Ramos (cell line): ENCODE measurements around the gene BNC2.
"Not testable (repeated sequence)": the region's sequence is repeated elsewhere in the genome, so short reads cannot be mapped to it uniquely, and the experiment has no call there.

Experiments
- in situ Hi-C: fragments of 300-500 bp; cut with MboI; formaldehyde crosslinking; loops from one replicate; pipeline ENCODE4 v1.14.3; 2022; ENCODE audit warnings: low sequenced_read_pairs; ENCODE audit not compliant: unreplicated experiment

Gene BNC2, protein sequence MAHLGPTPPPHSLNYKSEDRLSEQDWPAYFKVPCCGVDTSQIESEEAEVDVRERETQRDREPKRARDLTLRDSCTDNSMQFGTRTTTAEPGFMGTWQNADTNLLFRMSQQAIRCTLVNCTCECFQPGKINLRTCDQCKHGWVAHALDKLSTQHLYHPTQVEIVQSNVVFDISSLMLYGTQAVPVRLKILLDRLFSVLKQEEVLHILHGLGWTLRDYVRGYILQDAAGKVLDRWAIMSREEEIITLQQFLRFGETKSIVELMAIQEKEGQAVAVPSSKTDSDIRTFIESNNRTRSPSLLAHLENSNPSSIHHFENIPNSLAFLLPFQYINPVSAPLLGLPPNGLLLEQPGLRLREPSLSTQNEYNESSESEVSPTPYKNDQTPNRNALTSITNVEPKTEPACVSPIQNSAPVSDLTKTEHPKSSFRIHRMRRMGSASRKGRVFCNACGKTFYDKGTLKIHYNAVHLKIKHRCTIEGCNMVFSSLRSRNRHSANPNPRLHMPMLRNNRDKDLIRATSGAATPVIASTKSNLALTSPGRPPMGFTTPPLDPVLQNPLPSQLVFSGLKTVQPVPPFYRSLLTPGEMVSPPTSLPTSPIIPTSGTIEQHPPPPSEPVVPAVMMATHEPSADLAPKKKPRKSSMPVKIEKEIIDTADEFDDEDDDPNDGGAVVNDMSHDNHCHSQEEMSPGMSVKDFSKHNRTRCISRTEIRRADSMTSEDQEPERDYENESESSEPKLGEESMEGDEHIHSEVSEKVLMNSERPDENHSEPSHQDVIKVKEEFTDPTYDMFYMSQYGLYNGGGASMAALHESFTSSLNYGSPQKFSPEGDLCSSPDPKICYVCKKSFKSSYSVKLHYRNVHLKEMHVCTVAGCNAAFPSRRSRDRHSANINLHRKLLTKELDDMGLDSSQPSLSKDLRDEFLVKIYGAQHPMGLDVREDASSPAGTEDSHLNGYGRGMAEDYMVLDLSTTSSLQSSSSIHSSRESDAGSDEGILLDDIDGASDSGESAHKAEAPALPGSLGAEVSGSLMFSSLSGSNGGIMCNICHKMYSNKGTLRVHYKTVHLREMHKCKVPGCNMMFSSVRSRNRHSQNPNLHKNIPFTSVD

DNA sequence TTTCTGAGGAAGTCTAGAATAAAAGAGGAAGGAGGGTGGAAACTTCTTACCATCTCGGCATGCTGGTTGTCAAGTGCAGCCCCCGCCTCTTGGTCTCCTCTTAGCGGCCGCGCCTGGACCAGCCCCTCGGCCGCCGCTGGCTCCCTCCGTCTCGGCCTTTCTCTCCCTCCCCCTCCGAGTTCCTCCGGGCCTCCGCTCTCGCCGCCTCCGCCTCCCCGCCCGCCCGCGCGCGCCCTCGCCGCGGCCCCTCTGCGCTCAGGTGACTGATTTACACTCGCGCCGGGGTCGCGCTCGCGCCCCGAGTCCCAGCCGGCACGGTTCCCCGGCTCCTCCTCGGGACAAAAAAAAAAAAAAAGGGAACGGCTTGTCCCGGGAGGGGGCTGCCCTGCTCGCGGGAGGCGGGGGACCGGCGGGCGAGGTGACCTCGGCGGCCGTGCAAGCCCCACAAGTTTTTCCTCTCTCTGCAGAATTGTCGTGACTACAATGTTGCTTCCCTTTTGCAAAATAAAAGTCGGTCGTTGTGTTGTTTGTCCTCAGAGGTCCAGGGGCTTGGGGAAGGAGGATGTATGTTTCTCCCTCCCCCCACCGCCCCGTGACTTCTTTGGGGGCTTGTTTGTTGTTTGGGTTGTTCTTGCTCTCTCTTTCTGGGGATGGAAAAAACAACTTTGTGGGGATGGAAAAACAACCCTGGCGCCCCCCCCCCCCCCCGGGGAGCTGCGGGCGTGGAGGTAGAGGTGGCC is at the start of gene BNC2:
Gene BNC2 (minus strand): TSS at position 75 of the 740 bp plus-strand sequence. CDS start 22 bp downstream, at position 53.
- in situ Hi-C loops, result no loop called here

DNA sequence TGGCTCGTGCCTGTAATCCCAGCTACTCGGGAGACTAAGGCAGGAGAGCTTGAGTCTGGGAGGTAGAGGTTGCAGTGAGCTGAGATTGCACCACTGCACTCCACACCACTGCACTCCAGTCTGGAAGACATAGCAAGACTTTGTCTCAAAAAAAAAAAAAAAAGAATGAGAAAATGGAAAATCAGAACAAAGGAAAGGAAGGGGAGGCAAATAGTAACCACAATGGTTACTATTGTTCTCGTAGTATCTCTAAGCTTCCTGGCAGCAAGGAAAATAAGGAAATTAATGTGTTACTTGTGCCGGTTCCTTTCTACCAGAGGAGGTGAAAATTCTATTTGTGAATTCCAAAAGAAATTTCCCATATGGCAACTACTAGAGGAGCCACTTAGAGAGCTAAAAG is 48.5 kb upstream of the BNC2 start:
- in situ Hi-C loops, result no loop called here

DNA sequence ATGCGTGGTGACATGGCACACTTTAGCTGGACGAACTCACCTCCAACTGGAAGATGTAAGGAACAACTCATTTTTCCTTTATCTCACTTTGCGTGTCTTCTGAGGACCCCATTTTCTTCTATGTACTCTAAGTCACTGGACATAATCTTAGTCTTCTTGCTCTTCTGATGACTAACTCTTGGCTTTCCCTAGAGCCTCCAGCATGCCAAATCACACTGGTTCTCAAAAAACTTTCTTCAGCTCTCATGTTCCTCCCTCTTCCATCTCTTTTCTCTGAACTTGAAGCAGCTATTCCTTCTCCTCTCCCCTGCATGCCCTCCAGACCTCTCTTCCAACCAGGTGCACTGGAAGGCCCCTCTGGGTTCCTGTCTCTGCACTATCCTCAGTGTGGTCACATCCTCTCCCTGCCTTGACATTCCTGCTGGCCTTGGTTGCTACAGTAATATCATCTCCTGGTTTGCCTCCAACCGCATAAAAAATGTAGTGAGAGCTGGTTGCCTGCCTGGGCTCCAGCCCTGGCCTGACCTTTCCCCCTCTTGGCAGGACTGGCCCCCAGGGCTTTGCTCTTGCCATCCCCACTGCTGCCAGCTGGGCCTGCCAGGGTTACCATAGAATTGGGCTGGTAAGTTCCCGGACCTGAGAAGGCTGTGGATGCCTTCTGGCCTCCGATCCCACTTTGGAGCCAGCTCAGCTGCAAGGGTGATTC is 44.8 kb upstream of the BNC2 start:
- in situ Hi-C loops, result no loop called here

DNA sequence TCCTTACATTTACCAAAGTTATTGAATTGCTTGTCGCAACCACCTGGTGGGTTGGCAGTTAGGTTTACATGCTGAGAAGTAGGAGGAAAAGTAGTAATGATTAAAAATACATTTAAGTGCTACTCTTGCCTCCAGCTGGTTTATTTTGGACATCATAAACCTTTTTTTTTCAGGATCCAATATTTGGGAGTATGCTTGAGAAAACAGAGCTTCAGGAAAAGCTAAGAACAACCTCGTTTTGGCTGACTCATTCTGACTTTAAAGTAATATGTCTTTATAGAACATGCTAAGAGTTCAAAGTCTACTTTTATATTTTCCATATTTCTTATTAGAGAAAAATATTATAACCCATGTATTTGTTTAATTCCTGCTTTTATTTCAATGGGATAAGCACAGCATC is 41.7 kb upstream of the BNC2 start:
- in situ Hi-C loops, result no loop called here

DNA sequence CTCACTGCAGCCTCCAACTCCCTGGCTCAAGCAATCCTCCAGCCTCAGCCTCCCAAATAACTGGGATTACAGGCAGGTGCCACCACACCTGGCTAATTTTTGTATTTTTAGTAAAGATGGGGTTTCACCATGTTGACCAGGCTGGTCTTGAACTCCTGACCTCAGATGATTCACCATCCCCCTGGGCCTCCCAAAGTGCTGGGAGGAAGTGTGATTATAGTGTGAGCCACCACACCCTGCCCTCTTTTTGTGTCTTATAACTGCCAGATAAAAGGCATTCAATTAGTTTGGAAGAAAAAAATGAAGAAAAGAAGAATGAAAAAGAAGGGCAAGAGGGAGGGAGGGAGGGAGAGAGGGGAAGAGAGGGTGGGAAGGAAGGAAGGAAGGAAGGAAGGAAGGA is 37.7 kb upstream of the BNC2 start:
- in situ Hi-C loops, result not testable (repeated sequence)

DNA sequence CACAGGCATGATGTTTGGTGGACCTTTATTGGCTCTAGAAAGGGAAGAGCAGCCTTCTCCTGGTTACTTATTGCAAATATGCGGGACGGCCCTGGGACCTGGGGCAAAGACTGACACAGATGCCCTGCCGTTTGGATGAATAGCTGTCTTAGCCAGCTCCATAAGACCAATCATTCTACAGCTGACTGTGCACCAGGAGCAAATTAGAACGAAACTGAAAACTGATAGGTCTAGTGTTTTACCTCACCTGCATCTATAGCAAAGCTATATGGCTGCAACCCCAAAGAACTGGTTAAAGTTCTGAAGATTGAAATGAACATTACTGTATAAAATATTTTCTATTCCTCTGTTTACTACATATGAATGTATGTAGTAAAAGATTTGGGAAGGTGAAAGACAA is 34.2 kb upstream of the BNC2 start:
- in situ Hi-C loops, result no loop called here

DNA sequence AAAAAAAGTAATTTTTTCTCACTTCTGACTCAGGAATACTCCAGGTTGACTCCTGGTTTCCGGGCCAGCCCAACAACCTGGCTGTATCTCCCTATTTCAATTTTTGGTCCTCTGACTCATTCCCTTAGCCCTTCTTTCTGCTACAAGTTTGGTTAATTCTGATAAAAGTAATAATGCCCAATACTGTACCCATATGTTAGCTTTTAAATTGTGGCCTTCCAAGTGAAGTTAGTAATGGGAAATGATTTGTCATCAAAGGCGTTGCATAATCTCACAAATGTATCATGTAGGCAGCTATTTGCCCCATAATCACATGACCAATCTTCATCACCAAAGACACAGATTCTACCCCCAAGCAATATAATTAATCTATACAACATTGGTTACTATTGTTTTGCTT is 31.1 kb upstream of the BNC2 start:
- in situ Hi-C loops, result no loop called here

DNA sequence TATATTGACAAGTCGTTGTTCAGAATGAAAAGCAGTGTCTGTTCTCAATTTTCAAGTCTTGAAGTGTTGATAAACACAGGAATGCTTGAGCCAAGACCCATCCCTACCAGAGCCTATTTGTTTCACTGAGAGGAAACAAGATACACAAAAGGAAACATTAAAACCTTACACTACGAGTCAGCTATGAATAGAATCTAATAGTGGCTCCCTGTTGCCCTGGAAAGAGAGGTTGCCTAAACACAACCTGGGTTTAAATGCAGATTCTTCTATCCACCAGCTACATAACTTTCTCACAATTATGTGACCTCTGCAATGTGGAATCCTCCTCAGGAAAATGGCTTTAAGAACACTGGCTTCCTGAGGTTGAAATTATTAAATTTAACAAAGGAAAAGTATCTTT is 29.1 kb upstream of the BNC2 start:
- in situ Hi-C loops, result no loop called here

DNA sequence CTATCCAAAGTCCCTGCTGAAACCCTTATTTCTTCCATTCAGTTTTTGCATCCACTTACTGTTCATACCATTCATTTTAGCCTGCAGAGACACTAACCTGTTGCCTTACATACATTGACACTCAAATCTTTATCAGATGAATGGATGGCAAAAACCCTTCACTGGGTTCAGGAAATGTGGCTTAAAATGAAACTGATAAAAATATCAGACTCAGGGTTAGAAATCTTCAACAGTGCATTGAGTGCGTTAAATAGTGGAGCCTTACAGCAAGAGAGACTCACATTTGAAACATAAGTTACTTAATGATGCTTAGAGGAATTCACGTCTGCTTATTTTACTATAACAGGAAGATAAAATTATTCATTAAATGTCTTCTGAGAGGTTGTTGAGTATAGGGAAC is 28.0 kb upstream of the BNC2 start:
- in situ Hi-C loops, result no loop called here

DNA sequence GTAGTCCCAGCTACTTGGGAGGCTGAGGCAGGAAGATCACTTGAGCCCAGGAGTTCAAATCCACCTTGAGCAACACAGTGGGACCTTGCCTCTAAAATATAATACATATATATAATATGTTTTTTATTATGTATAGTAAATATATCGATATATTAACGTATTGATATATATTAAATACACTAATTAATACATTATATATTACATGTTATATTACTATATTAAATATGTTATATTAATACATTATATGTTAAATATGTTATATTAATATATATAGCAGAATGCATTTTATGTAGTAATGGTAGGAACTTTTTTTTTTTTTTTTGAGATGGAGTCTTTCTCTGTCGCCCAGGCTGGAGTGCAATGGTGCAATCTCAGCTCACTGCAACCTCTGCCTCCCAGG is 18.1 kb upstream of the BNC2 start:
- in situ Hi-C loops, result no loop called here

DNA sequence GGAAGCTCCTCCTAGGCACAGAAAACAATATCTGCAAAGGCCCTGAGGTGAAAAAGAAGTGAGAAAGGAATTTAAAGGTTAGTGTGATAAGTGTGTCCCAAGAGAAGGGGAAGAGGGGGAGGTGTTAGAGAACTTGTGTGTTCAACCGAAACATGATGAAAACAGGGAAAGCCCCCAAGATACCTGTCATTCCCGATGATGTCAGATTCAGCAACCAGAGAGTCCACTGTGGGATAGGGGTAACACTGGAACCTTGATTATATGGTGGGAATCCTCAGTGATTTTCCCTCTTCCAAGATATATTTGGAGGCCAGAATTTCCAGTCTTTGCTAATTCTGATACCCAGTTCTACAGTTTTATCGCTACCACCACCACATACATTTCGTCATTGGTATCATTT is 15.5 kb upstream of the BNC2 start:
- in situ Hi-C loops, result no loop called here

DNA sequence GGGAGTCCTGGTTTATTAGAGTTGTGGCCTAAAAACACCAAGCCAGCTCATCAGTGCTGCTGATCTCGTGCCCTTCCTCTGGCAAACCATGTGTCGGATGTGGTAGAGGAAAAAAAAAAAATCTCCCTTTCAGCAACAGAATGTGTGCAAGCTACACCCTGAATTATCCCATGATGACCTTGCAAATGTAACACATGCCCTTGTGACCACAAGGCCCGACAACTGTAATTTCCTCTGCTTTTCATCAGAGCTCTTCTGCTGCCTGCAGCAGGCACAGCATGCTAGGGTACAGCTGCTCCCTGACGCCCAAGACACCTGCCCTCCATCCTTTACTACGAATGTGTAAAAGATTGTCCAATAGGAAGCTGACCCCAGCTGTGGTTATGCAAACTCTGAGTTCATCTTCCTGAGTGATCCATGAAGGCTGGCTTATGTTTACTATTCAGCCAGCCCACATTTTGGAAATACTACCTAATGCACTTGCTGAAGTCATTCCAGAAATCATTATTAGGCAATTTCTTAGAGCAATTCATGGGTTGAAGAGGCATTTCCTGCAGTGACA is 14.6 kb upstream of the BNC2 start:
- in situ Hi-C loops, result no loop called here

DNA sequence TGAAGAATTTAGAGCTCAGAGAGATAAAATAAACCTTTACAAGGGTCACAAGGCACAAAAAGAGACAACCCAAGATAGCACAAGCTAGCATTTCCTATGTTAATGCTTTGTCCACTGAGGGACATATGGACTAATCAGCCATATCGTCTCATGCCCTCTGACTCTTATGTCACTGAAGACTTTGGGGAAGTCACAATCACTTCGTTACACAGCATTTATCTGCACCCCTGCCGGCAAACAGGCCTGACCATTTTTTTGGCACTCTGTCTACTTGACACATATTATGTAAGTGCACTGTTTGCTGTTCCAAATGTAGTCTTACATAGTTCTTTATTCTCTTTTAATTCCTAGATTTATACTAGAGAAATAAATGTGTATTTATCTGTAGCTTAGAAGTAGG is 13.9 kb upstream of the BNC2 start:
- in situ Hi-C loops, result no loop called here

DNA sequence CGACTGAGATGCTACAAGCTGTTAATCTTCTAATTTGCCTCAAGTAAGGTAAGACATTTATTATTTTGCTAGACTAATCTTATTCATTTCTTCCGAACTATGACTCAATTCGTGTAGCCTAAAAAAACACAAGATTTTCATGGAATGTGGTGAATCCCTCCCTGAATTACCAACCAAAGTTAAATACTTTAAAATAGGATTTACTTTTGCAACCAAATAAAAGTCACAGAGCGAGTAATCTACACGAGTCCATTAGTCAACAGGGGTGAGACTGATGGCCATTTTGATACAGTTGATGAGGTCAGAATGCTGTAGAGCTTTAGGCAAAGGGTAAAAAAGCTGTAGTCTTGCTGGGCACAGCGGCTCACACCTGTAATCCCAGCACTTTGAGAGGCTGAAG is 13.1 kb upstream of the BNC2 start:
- in situ Hi-C loops, result no loop called here

DNA sequence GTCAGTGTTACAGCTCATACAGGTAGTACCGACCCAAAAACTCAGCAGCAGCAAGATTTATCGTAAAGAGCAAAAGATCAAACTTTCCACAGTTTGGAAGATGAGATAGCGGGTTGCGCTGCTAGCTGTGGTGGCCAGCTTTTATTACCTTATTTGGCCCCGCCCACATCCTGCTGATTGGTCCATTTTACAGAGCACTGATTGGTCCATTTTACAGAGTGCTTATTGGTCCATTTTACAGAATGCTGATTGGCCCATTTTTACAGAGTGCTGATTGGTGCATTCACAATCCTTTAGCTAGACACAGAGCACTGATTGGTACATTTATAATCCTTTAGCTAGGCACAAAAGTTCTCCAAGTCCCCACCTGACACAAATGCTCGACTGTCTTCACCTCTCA is 12.0 kb upstream of the BNC2 start:
- in situ Hi-C loops, result not testable (repeated sequence)

DNA sequence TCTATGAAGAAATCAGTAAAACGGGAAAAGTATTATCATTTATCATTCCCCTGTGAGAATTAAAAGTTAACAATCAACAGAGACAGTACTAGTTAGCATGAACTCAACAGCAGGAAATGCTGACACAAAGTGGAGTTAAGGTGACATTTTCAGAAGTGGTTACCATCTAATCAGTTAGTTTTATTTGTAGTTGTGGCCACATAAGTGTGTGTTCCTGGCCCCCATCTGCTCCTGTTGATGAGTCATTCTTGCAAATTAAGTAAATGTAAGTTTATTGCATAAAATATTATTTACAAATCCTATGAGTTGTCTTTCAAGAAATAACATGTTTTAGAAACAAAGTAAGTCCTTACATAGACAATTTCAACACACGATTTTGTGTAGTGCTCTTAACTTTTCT is 8.9 kb upstream of the BNC2 start:
- in situ Hi-C loops, result no loop called here

DNA sequence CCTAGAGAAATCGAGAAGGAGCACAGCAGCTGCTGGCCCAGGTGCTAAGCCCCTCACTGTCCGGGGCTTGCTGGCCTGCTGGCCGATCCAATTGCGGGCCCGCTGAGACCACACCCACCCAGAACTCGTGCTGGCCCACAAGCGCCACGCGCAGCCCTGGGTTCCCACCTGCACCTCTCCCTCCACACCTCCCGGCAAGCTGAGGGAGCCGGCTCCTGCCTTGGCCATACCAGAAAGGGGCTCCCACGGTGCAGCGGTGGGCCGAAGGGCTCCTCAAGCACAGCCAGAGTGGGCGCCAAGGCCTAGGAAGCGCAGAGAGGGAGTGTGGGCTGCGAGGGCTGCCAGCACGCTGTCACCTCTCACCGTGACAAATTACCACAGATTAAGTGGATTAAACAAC is 6.8 kb upstream of the BNC2 start:
- in situ Hi-C loops, result no loop called here

DNA sequence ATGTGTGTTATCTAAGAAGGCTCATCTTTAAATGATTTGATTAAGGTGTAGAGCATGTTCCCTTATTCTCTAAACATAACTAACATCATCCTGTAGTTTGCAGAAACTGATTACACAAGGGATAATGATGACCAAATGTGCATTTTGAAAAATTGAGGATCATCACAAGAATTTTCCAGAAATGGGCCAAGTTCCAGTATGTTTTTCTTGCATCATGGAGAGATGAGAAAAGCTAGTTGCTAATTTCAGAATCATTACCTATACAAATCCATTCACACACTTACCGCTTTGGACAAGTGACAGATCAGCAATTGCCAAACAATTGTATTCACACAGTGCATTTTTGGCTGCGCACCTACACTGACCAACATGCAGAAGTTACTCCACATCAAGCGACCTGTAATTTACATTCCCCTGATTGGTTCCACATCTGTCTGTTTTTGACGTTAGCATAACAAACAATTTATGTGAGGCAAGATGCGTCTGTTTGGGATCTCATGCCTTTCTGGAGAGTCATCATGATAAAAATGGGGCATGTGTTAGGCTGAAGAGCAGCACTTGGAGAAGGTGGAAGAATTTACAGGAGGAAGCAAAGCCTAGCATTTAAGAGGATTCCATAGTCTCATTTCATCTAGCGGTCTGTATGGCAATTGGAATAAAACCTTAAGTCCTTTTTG is 2.8 kb upstream of the BNC2 start:
- in situ Hi-C loops, result no loop called here
